ENCODE results near the gene PRRC2B.
"Not testable (repeated sequence)": the region's sequence is repeated elsewhere in the genome, so short reads cannot be mapped to it uniquely, and the experiment has no call there.

PRRC2B gene

DNA sequence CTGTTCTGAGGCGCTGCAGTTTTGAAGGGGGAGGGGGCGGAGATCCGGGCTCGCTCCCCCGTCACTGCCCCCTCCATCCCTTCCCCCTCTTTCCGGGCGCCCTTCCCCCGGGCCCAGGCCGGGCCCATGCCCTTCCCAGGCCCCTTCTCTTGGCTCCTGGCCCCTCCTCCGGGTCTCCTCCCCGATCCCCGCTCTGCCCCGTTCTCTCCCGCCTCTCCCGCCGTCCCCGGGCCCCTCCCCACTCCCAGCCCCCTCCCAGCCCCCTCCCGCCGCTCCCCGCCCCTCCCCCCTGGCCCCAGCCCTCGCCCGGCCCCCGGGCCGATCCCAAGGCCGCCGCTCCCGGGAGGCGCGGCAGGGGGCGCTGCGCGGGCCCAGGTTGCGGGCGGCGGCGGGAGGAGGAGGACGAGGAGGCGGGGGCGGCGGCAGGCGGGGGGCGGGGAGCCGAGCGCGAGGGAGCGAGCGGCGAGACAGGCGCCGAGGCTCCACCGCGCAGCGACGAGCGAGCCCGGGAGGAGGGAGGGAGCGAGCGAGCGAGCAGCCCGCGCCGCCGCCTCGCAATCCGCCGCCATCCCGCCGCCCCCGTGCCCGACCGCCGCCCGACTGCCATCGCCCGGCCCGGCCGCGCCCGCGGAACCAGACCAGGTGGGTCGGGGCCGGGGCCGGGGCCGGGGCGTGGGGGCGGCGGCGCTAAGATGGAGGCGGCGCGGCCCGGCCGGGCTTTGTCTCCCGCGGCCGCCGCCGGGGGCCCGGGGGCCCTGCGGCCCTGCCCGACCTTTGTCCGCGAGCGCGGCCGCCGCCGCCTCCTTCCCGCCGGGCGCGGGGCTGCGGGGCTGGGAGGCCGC, at the start of gene PRRC2B:
Gene PRRC2B (plus strand): TSS at position 465 of the 842 bp plus-strand sequence. CDS start 36,059 bp downstream, outside the sequence.
- peak within 1 kb of the TSS; percentile 73 for H3K4me3 ChIP-seq (ENCODE audit: low read length)
- TF ChIP-seq, protein P1, sequence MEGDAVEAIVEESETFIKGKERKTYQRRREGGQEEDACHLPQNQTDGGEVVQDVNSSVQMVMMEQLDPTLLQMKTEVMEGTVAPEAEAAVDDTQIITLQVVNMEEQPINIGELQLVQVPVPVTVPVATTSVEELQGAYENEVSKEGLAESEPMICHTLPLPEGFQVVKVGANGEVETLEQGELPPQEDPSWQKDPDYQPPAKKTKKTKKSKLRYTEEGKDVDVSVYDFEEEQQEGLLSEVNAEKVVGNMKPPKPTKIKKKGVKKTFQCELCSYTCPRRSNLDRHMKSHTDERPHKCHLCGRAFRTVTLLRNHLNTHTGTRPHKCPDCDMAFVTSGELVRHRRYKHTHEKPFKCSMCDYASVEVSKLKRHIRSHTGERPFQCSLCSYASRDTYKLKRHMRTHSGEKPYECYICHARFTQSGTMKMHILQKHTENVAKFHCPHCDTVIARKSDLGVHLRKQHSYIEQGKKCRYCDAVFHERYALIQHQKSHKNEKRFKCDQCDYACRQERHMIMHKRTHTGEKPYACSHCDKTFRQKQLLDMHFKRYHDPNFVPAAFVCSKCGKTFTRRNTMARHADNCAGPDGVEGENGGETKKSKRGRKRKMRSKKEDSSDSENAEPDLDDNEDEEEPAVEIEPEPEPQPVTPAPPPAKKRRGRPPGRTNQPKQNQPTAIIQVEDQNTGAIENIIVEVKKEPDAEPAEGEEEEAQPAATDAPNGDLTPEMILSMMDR (conservative IDR thresholded peaks at IDR 0.05; ENCODE audit: low read length): no peak; the same call in 1 of the 2 replicates
- DNase-seq (ENCODE audit: low read depth): peak; percentile 77

DNA sequence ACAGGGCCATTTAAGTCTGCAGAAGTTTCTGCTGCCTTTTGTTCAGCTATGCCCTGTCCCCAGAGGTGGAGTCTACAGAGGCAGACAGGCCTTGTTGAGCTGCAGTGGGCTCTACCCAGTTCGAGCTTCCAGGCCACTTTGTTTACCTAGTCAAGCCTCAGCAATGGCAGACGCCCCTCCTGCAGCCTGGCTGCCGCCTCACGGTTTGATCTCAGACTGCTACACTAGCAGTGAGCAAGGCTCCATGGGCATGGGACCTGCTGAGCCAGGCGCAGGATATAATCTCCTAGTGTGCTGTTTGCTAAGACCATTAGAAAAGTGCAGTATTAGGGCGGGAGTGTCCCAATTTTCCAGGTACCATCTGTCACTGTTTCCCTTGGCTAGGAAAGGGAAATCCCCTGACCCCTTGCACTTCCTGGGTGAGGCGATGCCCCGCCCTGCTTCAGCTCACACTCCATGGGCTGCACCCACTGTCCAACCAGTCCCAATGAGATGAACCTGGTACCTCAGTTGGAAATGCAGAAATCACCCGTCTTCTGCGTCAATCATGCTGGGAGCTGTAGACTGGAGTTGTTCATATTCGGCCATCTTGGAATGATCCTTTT, 48.9 kb upstream of the PRRC2B start:
- not testable (repeated sequence) for H3K4me3 ChIP-seq (ENCODE audit: low read length); DNase-seq (ENCODE audit: low read depth)

DNA sequence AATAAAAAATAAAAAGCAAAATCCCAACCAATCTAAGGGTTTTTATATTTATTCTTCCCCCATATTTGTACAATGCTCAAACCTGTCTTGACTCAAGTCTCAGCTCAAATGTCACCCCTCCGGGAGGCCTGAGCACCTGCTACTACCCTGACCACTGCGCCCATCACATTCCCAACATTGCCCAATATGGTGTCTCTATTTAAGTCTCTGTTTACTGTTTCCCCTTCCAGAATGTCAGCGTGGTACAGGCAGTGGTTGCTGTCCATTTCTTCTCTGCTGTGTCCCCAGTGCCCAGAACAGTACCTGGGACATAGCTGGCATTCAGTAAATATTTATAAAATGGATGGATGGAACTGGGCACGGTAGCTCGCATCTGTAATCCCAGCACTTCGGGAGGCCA, 47.3 kb upstream of the PRRC2B start:
- TF ChIP-seq, protein P1 (conservative IDR thresholded peaks at IDR 0.05; ENCODE audit: low read length): no peak
- no peak for DNase-seq (ENCODE audit: low read depth)

DNA sequence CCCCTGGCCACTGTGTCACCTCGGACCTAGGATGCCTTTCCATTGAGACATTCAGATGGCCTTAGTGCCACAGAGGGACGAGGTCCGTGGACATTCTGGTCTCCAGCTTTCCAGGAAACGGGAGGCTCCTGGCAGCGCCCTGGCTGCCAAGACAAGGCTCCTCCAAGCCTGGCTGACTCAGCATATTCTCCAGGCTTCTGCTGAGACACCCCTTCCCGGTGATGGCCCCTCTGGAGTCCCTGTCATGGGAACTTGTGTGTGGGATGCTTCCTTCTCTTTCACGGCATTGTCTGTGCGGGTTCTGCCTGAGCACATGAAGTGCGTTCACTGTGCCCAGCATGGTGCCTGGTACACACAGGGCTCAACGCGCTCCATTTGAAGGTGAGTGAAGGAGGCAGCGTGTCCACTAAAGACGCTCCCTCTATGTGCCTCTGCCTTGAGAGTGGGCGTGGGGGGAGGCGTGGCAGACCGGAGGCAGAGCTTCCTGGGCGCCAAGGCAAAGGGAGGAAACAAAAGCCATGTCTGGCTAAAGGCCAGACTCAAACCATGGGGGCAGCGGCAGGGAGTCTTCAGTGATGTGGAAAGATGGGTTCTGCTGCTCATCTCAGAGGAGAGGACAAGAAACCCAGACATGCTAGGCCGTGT, 46.4 kb upstream of the PRRC2B start:
- TF ChIP-seq, protein P1 (conservative IDR thresholded peaks at IDR 0.05; ENCODE audit: low read length): no peak
- H3K4me3 ChIP-seq (ENCODE audit: low read length): no peak overlapping the region
- DNase-seq (ENCODE audit: low read depth): no peak

More for the DNA sequence above, 47.3 kb upstream of the PRRC2B start:
- no peak overlapping the region for H3K4me3 ChIP-seq (ENCODE audit: low read length)

DNA sequence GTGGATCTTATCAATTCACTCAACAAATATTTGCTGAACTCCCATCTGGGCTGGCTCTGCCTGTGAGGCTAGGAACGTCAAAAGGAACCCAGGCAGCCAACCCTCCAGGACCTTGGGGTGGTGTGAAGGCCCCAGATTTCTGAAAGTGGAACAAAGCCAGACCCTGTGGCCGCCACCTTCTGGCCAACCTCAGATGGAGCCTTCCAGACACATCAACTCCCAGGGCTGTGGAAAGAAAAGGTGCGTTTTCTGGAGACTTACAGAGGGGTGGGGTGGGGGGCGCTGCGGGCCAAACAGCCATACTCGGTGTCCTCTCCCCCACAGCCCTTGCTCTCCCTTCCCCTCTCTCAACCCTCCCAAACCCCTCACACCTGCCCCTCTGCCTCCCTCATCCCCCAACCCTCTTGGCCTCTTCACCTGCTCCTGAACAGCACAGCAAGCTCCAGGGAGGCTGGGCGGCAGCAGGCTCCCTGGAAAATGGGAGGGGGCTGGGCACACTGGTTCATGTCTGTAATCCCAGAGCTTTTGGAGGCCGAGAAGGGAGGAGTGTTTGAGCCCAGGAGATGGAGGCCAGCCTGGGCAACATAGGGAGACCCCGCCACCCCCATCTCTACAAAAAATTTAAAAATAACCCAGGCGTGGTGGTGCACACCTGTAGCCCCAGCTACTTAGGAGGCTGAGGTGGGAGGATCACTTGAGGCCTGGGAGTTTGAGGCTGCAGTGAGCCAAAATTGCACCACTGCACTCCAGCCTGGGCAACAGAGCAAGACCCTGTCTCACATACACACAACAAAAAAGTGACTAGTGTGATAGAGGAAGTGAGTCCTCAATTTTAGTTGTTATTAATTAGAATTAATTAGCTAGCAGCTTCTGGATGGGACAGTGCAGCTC, 45.0 kb upstream of the PRRC2B start:
- TF ChIP-seq, protein P1 (conservative IDR thresholded peaks at IDR 0.05; ENCODE audit: low read length): peak; percentile 29; the same call in 1 of the 2 replicates
- DNase-seq (ENCODE audit: low read depth): no peak
- no peak overlapping the region for H3K4me3 ChIP-seq (ENCODE audit: low read length)

DNA sequence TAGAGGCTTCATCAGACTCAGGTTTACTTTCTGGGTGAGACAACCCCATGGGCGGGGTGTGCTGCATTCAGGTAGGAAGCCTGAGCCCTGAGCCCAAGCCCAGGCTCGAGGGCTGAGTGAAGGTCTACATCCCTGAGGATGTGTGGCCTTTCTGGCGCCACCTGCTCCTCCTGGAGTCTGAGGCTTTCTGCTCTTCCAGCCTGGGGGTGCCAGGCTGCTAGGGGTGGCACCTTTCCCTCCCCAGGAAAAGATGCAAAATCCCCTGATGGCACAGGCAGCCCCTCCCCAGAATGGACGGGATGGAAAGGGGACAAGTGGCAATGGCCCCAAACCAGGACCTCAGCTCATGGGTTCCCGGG, 44.4 kb upstream of the PRRC2B start:
- DNase-seq (ENCODE audit: low read depth): no peak
- TF ChIP-seq, protein P1 (conservative IDR thresholded peaks at IDR 0.05; ENCODE audit: low read length): no peak
- H3K4me3 ChIP-seq (ENCODE audit: low read length): no peak overlapping the region; the same call in 1 of the 2 replicates

Data from AG10803 (cell line).